ENCODE data around the gene ZNF90. TPM values are rescaled to one million over a fixed set of nuclear protein-coding genes. Genes with fewer than 3 reads are reported as not detected.

ZNF90 gene
- total and polyA plus RNA-seq, 2 of the 8 experiments (the other 6 are each of a cell fraction or from before 2014, with no cell fraction given) = 41.2 to 114 TPM

DNA sequence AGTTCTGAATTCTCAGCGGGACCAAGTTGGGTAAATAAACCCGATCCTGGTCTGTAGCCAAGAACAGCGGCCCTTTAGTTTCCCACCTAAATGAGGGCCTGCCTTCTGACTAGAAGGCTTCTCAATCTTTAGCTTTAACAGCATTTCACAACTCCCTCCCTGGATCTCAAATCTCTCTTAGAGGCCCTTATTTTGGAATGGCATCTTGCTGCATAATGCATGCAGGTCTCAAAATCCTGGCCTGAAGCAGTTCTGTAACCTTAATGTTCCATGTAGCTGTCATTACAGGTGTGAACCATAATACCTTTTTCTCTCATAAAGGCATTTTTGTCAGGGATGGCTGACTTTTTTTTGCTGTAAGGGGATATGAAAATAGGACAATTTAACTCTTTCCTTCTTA lies 29.5 kb downstream of the ZNF90 start:
- Histone ChIP-seq H2BK15ac (ENCODE audit: low read length) (no peak overlapping the region), H3K4me1 (replicated peaks in 1 of 4; ENCODE audit: control insufficient read depth in 3 of 4, insufficient read depth in 4 of 4, low read length in 3 of 4) (peaks cover 0 to 2% (median 0%) of the 10 kb centered on the region in 4 experiments; a peak in 1 of 7 replicates), H3K14ac (ENCODE audit: insufficient read length) (no peak overlapping the region), H3K9ac (replicated peaks in 1 of 4; ENCODE audit: extremely low read depth in 1 of 4, low read depth in 3 of 4, low read length in 3 of 4) (no peak overlapping the region), H3K9me3 (ENCODE audit: insufficient read depth in 2 of 2, low read depth in 1 of 2, low read length in 1 of 2) (peaks cover 14 to 22% of the 10 kb centered on the region in 2 experiments), H3K27me3 (replicated peaks in 1 of 4; ENCODE audit: control insufficient read depth in 3 of 4, extremely low read depth in 1 of 4, insufficient read depth in 3 of 4, low read length in 3 of 4) (no peaks in the 10 kb centered on the region), H4K8ac (ENCODE audit: extremely low read depth, insufficient read depth, low read length) (no peak overlapping the region), H3K23ac (ENCODE audit: insufficient read length) (no peak overlapping the region), H2BK120ac (replicated peaks; ENCODE audit: low read depth, low read length) (no peak overlapping the region), H3K36me3 (ENCODE audit: control insufficient read depth in 2 of 4, insufficient read depth in 4 of 4, low read length in 3 of 4) (peaks cover 12 to 83% (median 46%) of the 10 kb centered on the region in 4 experiments), H3K79me2 (ENCODE audit: control insufficient read depth in 1 of 2, insufficient read depth in 2 of 2, low read length in 2 of 2) (peaks cover under 1 to 72% of the 10 kb centered on the region in 2 experiments), H3K79me1 (ENCODE audit: low read depth, low read length) (no peaks in the 10 kb centered on the region; the same call in 1 of the 2 replicates), H3K4ac (replicated peaks; ENCODE audit: insufficient read length, low read depth, low read length) (no peak overlapping the region), H3K4me3 (ENCODE audit: extremely low read depth in 1 of 4, insufficient read depth in 2 of 4, low read depth in 3 of 4, low read length in 4 of 4) (no peak overlapping the region), H4K91ac (replicated peaks; ENCODE audit: insufficient read length, low read length) (no peak overlapping the region), H2BK5ac (ENCODE audit: low read depth, low read length) (0 out of 2 replicates have a peak overlapping the region, but pooled peaks have one; percentile 49), H2AFZ (ENCODE audit: low read length) (no peak overlapping the region), H2BK12ac (ENCODE audit: low read depth, low read length) (no peak overlapping the region), H3K23me2 (ENCODE audit: low read depth, low read length) (no peaks in the 10 kb centered on the region), H2BK20ac (ENCODE audit: low read length) (no peak overlapping the region), H3K18ac (ENCODE audit: extremely low read depth, low read length) (no peak overlapping the region), H4K5ac (ENCODE audit: insufficient read length, low read depth, low read length) (no peak overlapping the region), H3K27ac (ENCODE audit: low read depth, low read length) (no peak overlapping the region), H4K20me1 (replicated peaks in 1 of 2; ENCODE audit: control insufficient read depth in 1 of 2, insufficient read depth in 2 of 2, low read length in 2 of 2) (peaks cover 0 to 2% of the 10 kb centered on the region in 2 experiments), H3K4me2 (ENCODE audit: insufficient read depth in 1 of 2, low read depth in 2 of 2, low read length in 2 of 2) (no peak overlapping the region), H2AK5ac (ENCODE audit: low read depth, low read length) (no peak overlapping the region), H3K56ac (replicated peaks; ENCODE audit: insufficient read length, low read depth, low read length) (no peak overlapping the region)
- FAIRE-seq (no peak), DNase-seq (ENCODE audit: low read depth in 1 of 2, low spot score in 2 of 2) (peak in 1 of 2 experiments; percentile 24)
- TF ChIP-seq TAF1 (IDR thresholded peaks at IDR 0.05; ENCODE audit: low read depth, low read length) = no peak
- no peak for TF ChIP-seq SIN3A (conservative IDR thresholded peaks at IDR 0.05 in 1 of 2, IDR thresholded peaks at IDR 0.05 in 1 of 2; ENCODE audit: low read depth in 1 of 2, low read length in 2 of 2)
- TF ChIP-seq CHD2 (IDR thresholded peaks at IDR 0.05; ENCODE audit: low read length) = no peak
- TF ChIP-seq, protein P1, sequence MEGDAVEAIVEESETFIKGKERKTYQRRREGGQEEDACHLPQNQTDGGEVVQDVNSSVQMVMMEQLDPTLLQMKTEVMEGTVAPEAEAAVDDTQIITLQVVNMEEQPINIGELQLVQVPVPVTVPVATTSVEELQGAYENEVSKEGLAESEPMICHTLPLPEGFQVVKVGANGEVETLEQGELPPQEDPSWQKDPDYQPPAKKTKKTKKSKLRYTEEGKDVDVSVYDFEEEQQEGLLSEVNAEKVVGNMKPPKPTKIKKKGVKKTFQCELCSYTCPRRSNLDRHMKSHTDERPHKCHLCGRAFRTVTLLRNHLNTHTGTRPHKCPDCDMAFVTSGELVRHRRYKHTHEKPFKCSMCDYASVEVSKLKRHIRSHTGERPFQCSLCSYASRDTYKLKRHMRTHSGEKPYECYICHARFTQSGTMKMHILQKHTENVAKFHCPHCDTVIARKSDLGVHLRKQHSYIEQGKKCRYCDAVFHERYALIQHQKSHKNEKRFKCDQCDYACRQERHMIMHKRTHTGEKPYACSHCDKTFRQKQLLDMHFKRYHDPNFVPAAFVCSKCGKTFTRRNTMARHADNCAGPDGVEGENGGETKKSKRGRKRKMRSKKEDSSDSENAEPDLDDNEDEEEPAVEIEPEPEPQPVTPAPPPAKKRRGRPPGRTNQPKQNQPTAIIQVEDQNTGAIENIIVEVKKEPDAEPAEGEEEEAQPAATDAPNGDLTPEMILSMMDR (IDR thresholded peaks at IDR 0.05; ENCODE audit: control extremely low read depth in 1 of 3, insufficient read depth in 1 of 3, low read depth in 1 of 3, low read length in 3 of 3) = no peak
- TF ChIP-seq ZNF274 (IDR thresholded peaks at IDR 0.05; ENCODE audit: borderline replicate concordance, extremely low read depth, low read length) = no peak
- TF ChIP-seq BACH1 (IDR thresholded peaks at IDR 0.05; ENCODE audit: low read length) = no peak
- TF ChIP-seq KDM1A (IDR thresholded peaks at IDR 0.05; ENCODE audit: borderline replicate concordance, low read length) = no peak
- TF ChIP-seq CBX5 (IDR thresholded peaks at IDR 0.05; ENCODE audit: low read depth, low read length) = no peak
- TF ChIP-seq POLR2AphosphoS5 (IDR thresholded peaks at IDR 0.05; ENCODE audit: low read depth, low read length) = no peak
- TF ChIP-seq CREB1 (IDR thresholded peaks at IDR 0.05) = no peak
- ChIA-PET POLR2A (ENCODE audit: partially characterized antibody) (interaction anchor here (0.6 to 1.5 kb wide), 4 partner anchors 9 to 73 kb away, joined by 3 to 5 read pairs (median 3); no protein-coding TSS in a partner anchor), CTCF (ENCODE audit: partially characterized antibody) (interaction anchor here (1.4 kb wide), 1 partner anchor 109 kb away, joined by 4 read pairs; no protein-coding TSS in a partner anchor)
- 100% methylated on average over 3 of the region's 3 CpGs; no CpG with 5 or more reads in 1 of the 2 experiments for WGBS, 2 experiments (ENCODE audit: extremely low coverage in 1 of 2, insufficient coverage in 1 of 2, insufficient read length in 1 of 2, insufficient replicate concordance in 2 of 2, low coverage in 1 of 2, low lambda C conversion rate in 2 of 2, missing lambda C conversion rate in 1 of 2)
